HepG2 (cell line): ENCODE results near the gene FBXO30.

Experiments
- CHD2 ChIP-seq: IDR thresholded peaks from 2 replicates; pipeline ENCODE4 v1.6.1; 2011; ENCODE audit warnings: low read depth, low read length, improper control_type of control experiment
- GABPB1 ChIP-seq: IDR thresholded peaks from 2 replicates; pipeline ENCODE4 v1.6.1; 2016; ENCODE audit warnings: mild to moderate bottlenecking, missing genetic modification reagents, moderate library complexity, missing compliant biosample characterization
- MYC ChIP-seq: sonication (generic); formaldehyde crosslinking; IDR thresholded peaks from 2 replicates; pipeline ENCODE4 v1.9.0; 2021; ENCODE audit warnings: missing genetic modification reagents, borderline replicate concordance
- TMF1 ChIP-seq: sonication (generic); formaldehyde crosslinking; IDR thresholded peaks from 2 replicates; pipeline ENCODE4 v1.8.1; 2022; ENCODE audit warnings: low read depth, missing genetic modification reagents
- ZNF207 ChIP-seq: fragments of 450-650 bp; IDR thresholded peaks from 2 replicates; pipeline ENCODE4 v1.6.1; 2016; ENCODE audit warnings: antibody characterized with exemption, borderline replicate concordance

GRCh38 chr6:145809211-145809610 lies 5.4 kb downstream of the FBXO30 start:
- TF ChIP-seq ZNF207 (no peak), TMF1 (CRISPR knock-in tag) (no peak), MYC (no peak), GABPB1 (no peak), CHD2 (no peak)
